K562 (cell line): ENCODE data around the gene PIGV. TPM values are rescaled to one million over a fixed set of nuclear protein-coding genes. Genes with fewer than 3 reads are reported as not detected.

ENCODE experiments used
- BDP1 ChIP-seq: IDR thresholded peaks from 3 replicates; pipeline ENCODE4 v1.6.1; 2011; ENCODE audit not compliant: insufficient read length, insufficient read depth
- CHD1 ChIP-seq: fragments of 200-600 bp; sonication (generic); IDR thresholded peaks from one replicate; pipeline ENCODE4 v1.6.1; 2012; ENCODE audit warnings: mild to moderate bottlenecking, moderate library complexity, low read length, inconsistent platforms
- FOXJ2 ChIP-seq: fragments of 200-800 bp; sonication (Bioruptor generic); IDR thresholded peaks from 2 replicates; pipeline ENCODE4 v1.6.1; 2016; ENCODE audit warnings: missing genetic modification characterization, missing compliant biosample characterization
- FOXP1 ChIP-seq: sonication (generic); formaldehyde crosslinking; IDR thresholded peaks from 2 replicates; pipeline ENCODE4 v1.8.0; 2022; ENCODE audit warnings: mild to moderate bottlenecking, missing genetic modification reagents
- GABPA ChIP-seq: fragments of 200-800 bp; sonication (Bioruptor generic); conservative IDR thresholded peaks from 2 replicates; pipeline ENCODE4 v1.6.1; 2016; ENCODE audit warnings: low read depth, missing genetic modification characterization, missing compliant biosample characterization
- HNRNPLL ChIP-seq: fragments of 200-400 bp; formaldehyde crosslinking; IDR thresholded peaks from 2 replicates; pipeline ENCODE4 v1.6.1; 2017; ENCODE audit warnings: low read length, low read depth, mild to moderate bottlenecking; ENCODE audit not compliant: poor library complexity, severe bottlenecking
- MYC ChIP-seq, 2 experiments: fragments of 250-450 bp in 1 of 2; sonication (Bioruptor Pico) in 1 of 2; IDR thresholded peaks; 2 replicates each; pipeline versions ENCODE4 v1.5.1 to v1.6.1; 2012 to 2021; ENCODE audit warnings: low read depth in 2 of 2, borderline replicate concordance in 1 of 2, improper control_type of control experiment in 1 of 2, low read length in 1 of 2, mild to moderate bottlenecking in 1 of 2, moderate library complexity in 1 of 2
- MYNN ChIP-seq, 2 experiments: sonication (generic); formaldehyde crosslinking in 1 of 2; IDR thresholded peaks; 2 replicates each; pipeline versions ENCODE4 v1.5.0 to v1.6.1; 2016 to 2020; ENCODE audit warnings: antibody characterized with exemption in 1 of 2, missing genetic modification reagents in 1 of 2
- NFIC ChIP-seq: fragments of 450-650 bp; IDR thresholded peaks from 2 replicates; pipeline ENCODE4 v1.6.1; 2017; ENCODE audit warnings: mild to moderate bottlenecking, inconsistent platforms
- PML ChIP-seq: IDR thresholded peaks from 2 replicates; pipeline ENCODE4 v1.6.1; 2012; ENCODE audit warnings: low read length, inconsistent platforms
- POLR2AphosphoS2 ChIP-seq: IDR thresholded peaks from 2 replicates; pipeline ENCODE4 v1.6.1; 2012; ENCODE audit warnings: low read length, improper control_type of control experiment
- POLR3G ChIP-seq: IDR thresholded peaks from 2 replicates; pipeline ENCODE4 v1.6.1; 2011; ENCODE audit not compliant: insufficient read length, insufficient replicate concordance; ENCODE audit errors: extremely low read depth
- TFAP4 ChIP-seq: sonication (generic); formaldehyde crosslinking; IDR thresholded peaks from 2 replicates; pipeline ENCODE4 v1.8.0; 2022; ENCODE audit warnings: missing genetic modification reagents, mild to moderate bottlenecking, moderate library complexity, borderline replicate concordance
- YY1 ChIP-seq, 3 experiments: IDR thresholded peaks; 2 replicates each; pipeline ENCODE4 v1.6.1; 2011; ENCODE audit warnings: low read length in 2 of 3, mild to moderate bottlenecking in 2 of 3, moderate library complexity in 2 of 3, borderline replicate concordance in 1 of 3, control low read depth in 1 of 3, low read depth in 1 of 3; ENCODE audit not compliant: insufficient read depth in 3 of 3, insufficient replicate concordance in 2 of 3, control insufficient read depth in 1 of 3, insufficient read length in 1 of 3; ENCODE audit errors: extremely low read depth in 1 of 3
- ZNF518B ChIP-seq: fragments of 250-450 bp; sonication (Bioruptor Pico); IDR thresholded peaks from 2 replicates; pipeline ENCODE4 v1.5.0; 2021; ENCODE audit warnings: mild to moderate bottlenecking, moderate library complexity
- ZNF717 ChIP-seq: fragments of 250-450 bp; sonication (Bioruptor Pico); IDR thresholded peaks from 2 replicates; pipeline ENCODE4 v1.5.0; 2021
- polyA plus RNA-seq, 8 experiments: library from polyadenylated mRNA; depleted of rRNA in 4 of 8; stranded (reverse) in 5 of 8; unstranded in 3 of 8; fragments of >200 nt; fragmentation: Nextera tagmentation in 2 of 8; fragmentation: Illumina TruSeq in 1 of 8; extraction: Ambion mirVana in 2 of 8; extraction: Trizol in 1 of 8; gene quantifications; 2 replicates each; pipeline versions ENCODE4 v1.2.1 to v1.2.3, GENCODE V29; 2011 to 2014; ENCODE audit warnings: inconsistent platforms in 1 of 8, missing spikeins in 1 of 8
- total RNA-seq, 7 experiments: library from RNA; depleted of rRNA in 6 of 7; stranded (reverse); fragments of >200 nt in 6 of 7; fragmentation: Illumina TruSeq in 2 of 7; extraction: Trizol in 2 of 7; gene quantifications; 2 replicates each; pipeline versions ENCODE4 v1.2.1 to v1.2.3, GENCODE V29; 2011 to 2021; ENCODE audit warnings: low replicate concordance in 1 of 7
- TF ChIP-seq, protein P1 (sequence below): sonication (generic); formaldehyde crosslinking; IDR thresholded peaks from 2 replicates; pipeline ENCODE4 v1.8.1; 2022; ENCODE audit warnings: missing genetic modification reagents
- TF ChIP-seq, protein P2 (sequence below): fragments of 250-450 bp; sonication (Bioruptor Pico); IDR thresholded peaks from 2 replicates; pipeline ENCODE4 v1.8.0; 2022; ENCODE audit warnings: inconsistent platforms

PIGV gene
- total and polyA plus RNA-seq, 9 of the 15 experiments (the other 6 are each of a cell fraction or from before 2014, with no cell fraction given), result 8.4 to 21.8 (median 11.7) TPM

DNA sequence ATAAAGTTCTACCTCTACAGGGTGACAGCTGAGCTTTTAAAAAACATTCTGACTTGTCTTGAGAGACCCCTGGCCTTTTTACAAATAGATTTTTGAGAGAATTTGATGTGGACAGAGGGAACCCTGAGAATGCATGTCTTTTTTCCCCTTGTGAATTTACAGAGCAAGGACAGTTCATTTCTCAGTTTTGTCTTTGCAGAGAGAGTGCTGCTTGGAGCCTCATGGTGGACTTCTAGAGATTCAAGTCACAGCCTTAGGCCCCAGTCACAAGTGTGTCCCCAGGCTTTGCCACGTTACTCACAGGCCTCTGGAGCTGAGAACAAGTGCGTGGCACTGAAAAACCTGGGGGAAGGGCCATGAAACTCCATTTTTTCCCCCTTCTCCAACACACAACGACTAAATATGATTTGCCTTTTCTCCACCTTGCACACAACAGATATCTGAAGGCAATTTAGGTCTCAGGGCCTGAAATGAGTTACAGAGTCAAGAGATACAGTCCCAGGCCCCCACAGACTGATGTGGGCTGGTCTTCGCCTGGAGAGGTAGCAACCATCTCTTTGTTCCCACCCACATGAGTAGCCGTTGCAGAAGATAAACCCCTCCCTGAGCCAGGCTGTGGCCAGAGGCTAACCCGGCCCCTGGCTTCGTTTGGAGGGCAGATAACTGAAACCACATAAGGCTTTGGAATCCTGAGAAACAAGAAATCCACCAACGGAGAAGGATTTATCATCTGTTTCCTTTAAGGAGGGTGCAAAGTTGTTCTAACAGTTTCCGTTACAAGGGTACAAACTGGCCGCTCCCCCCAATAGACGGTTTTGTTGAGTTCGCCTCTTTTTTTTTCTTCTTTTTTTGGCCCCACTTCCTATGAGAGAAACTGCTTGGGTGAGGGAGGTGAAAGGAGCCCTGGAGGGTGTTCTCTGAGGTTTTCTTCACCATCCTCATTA is 1.0 kb upstream of the PIGV start (continued):
- no peak for TF ChIP-seq ZNF518B
- peak; percentile 79 for TF ChIP-seq PML
- TF ChIP-seq, protein P1, sequence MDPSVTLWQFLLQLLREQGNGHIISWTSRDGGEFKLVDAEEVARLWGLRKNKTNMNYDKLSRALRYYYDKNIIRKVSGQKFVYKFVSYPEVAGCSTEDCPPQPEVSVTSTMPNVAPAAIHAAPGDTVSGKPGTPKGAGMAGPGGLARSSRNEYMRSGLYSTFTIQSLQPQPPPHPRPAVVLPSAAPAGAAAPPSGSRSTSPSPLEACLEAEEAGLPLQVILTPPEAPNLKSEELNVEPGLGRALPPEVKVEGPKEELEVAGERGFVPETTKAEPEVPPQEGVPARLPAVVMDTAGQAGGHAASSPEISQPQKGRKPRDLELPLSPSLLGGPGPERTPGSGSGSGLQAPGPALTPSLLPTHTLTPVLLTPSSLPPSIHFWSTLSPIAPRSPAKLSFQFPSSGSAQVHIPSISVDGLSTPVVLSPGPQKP, result no peak
- TF ChIP-seq, protein P2, sequence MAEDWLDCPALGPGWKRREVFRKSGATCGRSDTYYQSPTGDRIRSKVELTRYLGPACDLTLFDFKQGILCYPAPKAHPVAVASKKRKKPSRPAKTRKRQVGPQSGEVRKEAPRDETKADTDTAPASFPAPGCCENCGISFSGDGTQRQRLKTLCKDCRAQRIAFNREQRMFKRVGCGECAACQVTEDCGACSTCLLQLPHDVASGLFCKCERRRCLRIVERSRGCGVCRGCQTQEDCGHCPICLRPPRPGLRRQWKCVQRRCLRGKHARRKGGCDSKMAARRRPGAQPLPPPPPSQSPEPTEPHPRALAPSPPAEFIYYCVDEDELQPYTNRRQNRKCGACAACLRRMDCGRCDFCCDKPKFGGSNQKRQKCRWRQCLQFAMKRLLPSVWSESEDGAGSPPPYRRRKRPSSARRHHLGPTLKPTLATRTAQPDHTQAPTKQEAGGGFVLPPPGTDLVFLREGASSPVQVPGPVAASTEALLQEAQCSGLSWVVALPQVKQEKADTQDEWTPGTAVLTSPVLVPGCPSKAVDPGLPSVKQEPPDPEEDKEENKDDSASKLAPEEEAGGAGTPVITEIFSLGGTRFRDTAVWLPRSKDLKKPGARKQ (CRISPR knock-in tag), result no peak
- no peak for TF ChIP-seq BDP1
- peak; percentile 69 for TF ChIP-seq MYC (IDR thresholded peaks at IDR 0.05; ENCODE audit: low read depth, low read length)
- TF ChIP-seq MYC (CRISPR knock-in tag; IDR thresholded peaks at IDR 0.05; ENCODE audit: borderline replicate concordance, low read depth), result no peak
- TF ChIP-seq MYNN (IDR thresholded peaks at IDR 0.05), result peak; percentile 73; the same call in 1 of the 2 replicates
- TF ChIP-seq MYNN (CRISPR knock-in tag; IDR thresholded peaks at IDR 0.05), result no peak
- TF ChIP-seq POLR2AphosphoS2, result no peak
- no peak for TF ChIP-seq FOXP1 (CRISPR knock-in tag)
- no peak for TF ChIP-seq POLR3G
- TF ChIP-seq NFIC, result peak; percentile 48
- no peak for TF ChIP-seq CHD1
- TF ChIP-seq YY1 (IDR thresholded peaks at IDR 0.05; ENCODE audit: borderline replicate concordance in 1 of 3, control insufficient read depth in 1 of 3, extremely low read depth in 1 of 3, insufficient read depth in 3 of 3, insufficient read length in 1 of 3, insufficient replicate concordance in 2 of 3, low read depth in 1 of 3, low read length in 2 of 3), result peak in 2 of 3 experiments; percentile 73 to 84
- 0 out of 2 replicates have a peak, but pooled peaks have one; percentile 8 for TF ChIP-seq GABPA
- TF ChIP-seq ZNF717 (CRISPR knock-in tag), result no peak
- TF ChIP-seq FOXJ2, result peak; percentile 75
- no peak for TF ChIP-seq HNRNPLL
- peak; percentile 67; the same call in 1 of the 2 replicates for TF ChIP-seq TFAP4
